ENCODE results near the gene AFMID. TPM values are rescaled to one million over a fixed set of nuclear protein-coding genes. Genes with fewer than 3 reads are reported as not detected.

AFMID gene
- total and polyA plus RNA-seq, 9 of the 15 experiments (the other 6 are each of a cell fraction or from before 2014, with no cell fraction given), result 62.1 to 188 (median 74.4) TPM

GRCh38 chr17:78250891-78251772 lies 64.0 kb downstream of the AFMID start (continued):
- TF ChIP-seq ZNF133 (CRISPR knock-in tag; IDR thresholded peaks at IDR 0.05) (no peak), CBFB (CRISPR knock-in tag; IDR thresholded peaks at IDR 0.05) (no peak), CCAR2 (IDR thresholded peaks at IDR 0.05; ENCODE audit: low read depth, low read length) (no peak), ILF3 (IDR thresholded peaks at IDR 0.05; ENCODE audit: borderline replicate concordance) (no peak), ZFX (CRISPR knock-in tag; IDR thresholded peaks at IDR 0.05) (peak; percentile 6; the same call in 1 of the 2 replicates), ZBTB2 (IDR thresholded peaks at IDR 0.05) (no peak), ATF6 (CRISPR knock-in tag; IDR thresholded peaks at IDR 0.05) (no peak)
- TF ChIP-seq, protein P1, sequence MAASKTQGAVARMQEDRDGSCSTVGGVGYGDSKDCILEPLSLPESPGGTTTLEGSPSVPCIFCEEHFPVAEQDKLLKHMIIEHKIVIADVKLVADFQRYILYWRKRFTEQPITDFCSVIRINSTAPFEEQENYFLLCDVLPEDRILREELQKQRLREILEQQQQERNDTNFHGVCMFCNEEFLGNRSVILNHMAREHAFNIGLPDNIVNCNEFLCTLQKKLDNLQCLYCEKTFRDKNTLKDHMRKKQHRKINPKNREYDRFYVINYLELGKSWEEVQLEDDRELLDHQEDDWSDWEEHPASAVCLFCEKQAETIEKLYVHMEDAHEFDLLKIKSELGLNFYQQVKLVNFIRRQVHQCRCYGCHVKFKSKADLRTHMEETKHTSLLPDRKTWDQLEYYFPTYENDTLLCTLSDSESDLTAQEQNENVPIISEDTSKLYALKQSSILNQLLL (CRISPR knock-in tag; IDR thresholded peaks at IDR 0.05; ENCODE audit: borderline replicate concordance), result no peak
- TF ChIP-seq, protein P2, sequence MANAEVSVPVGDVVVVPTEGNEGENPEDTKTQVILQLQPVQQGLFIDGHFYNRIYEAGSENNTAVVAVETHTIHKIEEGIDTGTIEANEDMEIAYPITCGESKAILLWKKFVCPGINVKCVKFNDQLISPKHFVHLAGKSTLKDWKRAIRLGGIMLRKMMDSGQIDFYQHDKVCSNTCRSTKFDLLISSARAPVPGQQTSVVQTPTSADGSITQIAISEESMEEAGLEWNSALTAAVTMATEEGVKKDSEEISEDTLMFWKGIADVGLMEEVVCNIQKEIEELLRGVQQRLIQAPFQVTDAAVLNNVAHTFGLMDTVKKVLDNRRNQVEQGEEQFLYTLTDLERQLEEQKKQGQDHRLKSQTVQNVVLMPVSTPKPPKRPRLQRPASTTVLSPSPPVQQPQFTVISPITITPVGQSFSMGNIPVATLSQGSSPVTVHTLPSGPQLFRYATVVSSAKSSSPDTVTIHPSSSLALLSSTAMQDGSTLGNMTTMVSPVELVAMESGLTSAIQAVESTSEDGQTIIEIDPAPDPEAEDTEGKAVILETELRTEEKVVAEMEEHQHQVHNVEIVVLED (CRISPR knock-in tag; IDR thresholded peaks at IDR 0.05), result no peak
- TF ChIP-seq, protein P3, sequence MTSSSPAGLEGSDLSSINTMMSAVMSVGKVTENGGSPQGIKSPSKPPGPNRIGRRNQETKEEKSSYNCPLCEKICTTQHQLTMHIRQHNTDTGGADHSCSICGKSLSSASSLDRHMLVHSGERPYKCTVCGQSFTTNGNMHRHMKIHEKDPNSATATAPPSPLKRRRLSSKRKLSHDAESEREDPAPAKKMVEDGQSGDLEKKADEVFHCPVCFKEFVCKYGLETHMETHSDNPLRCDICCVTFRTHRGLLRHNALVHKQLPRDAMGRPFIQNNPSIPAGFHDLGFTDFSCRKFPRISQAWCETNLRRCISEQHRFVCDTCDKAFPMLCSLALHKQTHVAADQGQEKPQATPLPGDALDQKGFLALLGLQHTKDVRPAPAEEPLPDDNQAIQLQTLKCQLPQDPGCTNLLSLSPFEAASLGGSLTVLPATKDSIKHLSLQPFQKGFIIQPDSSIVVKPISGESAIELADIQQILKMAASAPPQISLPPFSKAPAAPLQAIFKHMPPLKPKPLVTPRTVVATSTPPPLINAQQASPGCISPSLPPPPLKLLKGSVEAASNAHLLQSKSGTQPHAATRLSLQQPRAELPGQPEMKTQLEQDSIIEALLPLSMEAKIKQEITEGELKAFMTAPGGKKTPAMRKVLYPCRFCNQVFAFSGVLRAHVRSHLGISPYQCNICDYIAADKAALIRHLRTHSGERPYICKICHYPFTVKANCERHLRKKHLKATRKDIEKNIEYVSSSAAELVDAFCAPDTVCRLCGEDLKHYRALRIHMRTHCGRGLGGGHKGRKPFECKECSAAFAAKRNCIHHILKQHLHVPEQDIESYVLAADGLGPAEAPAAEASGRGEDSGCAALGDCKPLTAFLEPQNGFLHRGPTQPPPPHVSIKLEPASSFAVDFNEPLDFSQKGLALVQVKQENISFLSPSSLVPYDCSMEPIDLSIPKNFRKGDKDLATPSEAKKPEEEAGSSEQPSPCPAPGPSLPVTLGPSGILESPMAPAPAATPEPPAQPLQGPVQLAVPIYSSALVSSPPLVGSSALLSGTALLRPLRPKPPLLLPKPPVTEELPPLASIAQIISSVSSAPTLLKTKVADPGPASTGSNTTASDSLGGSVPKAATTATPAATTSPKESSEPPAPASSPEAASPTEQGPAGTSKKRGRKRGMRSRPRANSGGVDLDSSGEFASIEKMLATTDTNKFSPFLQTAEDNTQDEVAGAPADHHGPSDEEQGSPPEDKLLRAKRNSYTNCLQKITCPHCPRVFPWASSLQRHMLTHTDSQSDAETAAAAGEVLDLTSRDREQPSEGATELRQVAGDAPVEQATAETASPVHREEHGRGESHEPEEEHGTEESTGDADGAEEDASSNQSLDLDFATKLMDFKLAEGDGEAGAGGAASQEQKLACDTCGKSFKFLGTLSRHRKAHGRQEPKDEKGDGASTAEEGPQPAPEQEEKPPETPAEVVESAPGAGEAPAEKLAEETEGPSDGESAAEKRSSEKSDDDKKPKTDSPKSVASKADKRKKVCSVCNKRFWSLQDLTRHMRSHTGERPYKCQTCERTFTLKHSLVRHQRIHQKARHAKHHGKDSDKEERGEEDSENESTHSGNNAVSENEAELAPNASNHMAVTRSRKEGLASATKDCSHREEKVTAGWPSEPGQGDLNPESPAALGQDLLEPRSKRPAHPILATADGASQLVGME (CRISPR knock-in tag; IDR thresholded peaks at IDR 0.05), result no peak
- TF ChIP-seq, protein P4, sequence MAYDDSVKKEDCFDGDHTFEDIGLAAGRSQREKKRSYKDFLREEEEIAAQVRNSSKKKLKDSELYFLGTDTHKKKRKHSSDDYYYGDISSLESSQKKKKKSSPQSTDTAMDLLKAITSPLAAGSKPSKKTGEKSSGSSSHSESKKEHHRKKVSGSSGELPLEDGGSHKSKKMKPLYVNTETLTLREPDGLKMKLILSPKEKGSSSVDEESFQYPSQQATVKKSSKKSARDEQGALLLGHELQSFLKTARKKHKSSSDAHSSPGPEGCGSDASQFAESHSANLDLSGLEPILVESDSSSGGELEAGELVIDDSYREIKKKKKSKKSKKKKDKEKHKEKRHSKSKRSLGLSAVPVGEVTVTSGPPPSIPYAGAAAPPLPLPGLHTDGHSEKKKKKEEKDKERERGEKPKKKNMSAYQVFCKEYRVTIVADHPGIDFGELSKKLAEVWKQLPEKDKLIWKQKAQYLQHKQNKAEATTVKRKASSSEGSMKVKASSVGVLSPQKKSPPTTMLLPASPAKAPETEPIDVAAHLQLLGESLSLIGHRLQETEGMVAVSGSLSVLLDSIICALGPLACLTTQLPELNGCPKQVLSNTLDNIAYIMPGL (CRISPR knock-in tag; IDR thresholded peaks at IDR 0.05), result 0 out of 2 replicates have a peak, but pooled peaks have one; percentile 69
